GM23338 (cell line): ENCODE measurements around the gene PCDHGA1. TPM values are rescaled to one million over a fixed set of nuclear protein-coding genes. Genes with fewer than 3 reads are reported as not detected.
"Not testable (repeated sequence)": the region's sequence is repeated elsewhere in the genome, so short reads cannot be mapped to it uniquely, and the experiment has no call there.

ENCODE experiments used
- ATAC-seq: fragments of 200-7000 bp; cut with Tn5 transposase; 3 replicates; pipeline ENCODE4 v1.9.1; 2020
- DNase-seq: peaks from one replicate; pipeline ENCODE4 v3.0.0-alpha.2; 2015; ENCODE audit warnings: low spot score
- H2AFZ ChIP-seq: fragments of 200-600 bp; sonication (generic); 2 replicates; pipeline ENCODE4 v1.8.0; 2016; ENCODE audit warnings: antibody characterized with exemption, mild to moderate bottlenecking, moderate library complexity
- H3F3A ChIP-seq: fragments of 200-600 bp; sonication (generic); replicated peaks from 2 replicates; pipeline ENCODE4 v1.8.0; 2017; ENCODE audit warnings: antibody characterized with exemption, mixed run types, low read depth
- H3K27ac ChIP-seq: fragments of 200-600 bp; sonication (generic); 2 replicates; pipeline ENCODE4 v1.6.1; 2016; ENCODE audit warnings: low read depth
- H3K27me3 ChIP-seq: fragments of 200-600 bp; sonication (generic); 2 replicates; pipeline ENCODE4 v1.8.0; 2016; ENCODE audit warnings: mild to moderate bottlenecking, mixed run types, moderate library complexity; ENCODE audit not compliant: insufficient read depth
- H3K36me3 ChIP-seq: fragments of 200-600 bp; sonication (generic); 2 replicates; pipeline ENCODE4 v1.8.0; 2016; ENCODE audit warnings: mild to moderate bottlenecking; ENCODE audit not compliant: insufficient read depth
- H3K4me1 ChIP-seq: fragments of 200-600 bp; sonication (generic); 2 replicates; pipeline ENCODE4 v1.8.0; 2016; ENCODE audit warnings: mild to moderate bottlenecking, moderate library complexity; ENCODE audit not compliant: insufficient read depth
- H3K4me2 ChIP-seq: fragments of 200-600 bp; sonication (generic); 2 replicates; pipeline ENCODE4 v1.7.1; 2017; ENCODE audit warnings: mixed run types
- H3K4me3 ChIP-seq: fragments of 200-600 bp; sonication (generic); 2 replicates; pipeline ENCODE4 v1.6.1; 2016; ENCODE audit warnings: mixed run types
- H3K79me2 ChIP-seq: fragments of 200-600 bp; sonication (generic); replicated peaks from 2 replicates; pipeline ENCODE4 v1.8.0; 2017; ENCODE audit warnings: mild to moderate bottlenecking; ENCODE audit not compliant: insufficient read depth
- H3K9me2 ChIP-seq: fragments of 200-600 bp; sonication (generic); 2 replicates; pipeline ENCODE4 v1.8.0; 2017; ENCODE audit not compliant: insufficient read depth
- H4K20me1 ChIP-seq: fragments of 200-600 bp; sonication (generic); replicated peaks from 2 replicates; pipeline ENCODE4 v1.8.0; 2017; ENCODE audit warnings: mild to moderate bottlenecking; ENCODE audit not compliant: insufficient read depth
- H3K27ac Mint-ChIP-seq: 2 replicates; pipeline ENCODE4 v1.8.0; 2020; ENCODE audit warnings: inconsistent platforms, mild to moderate bottlenecking, moderate library complexity, mixed read lengths
- H3K27me3 Mint-ChIP-seq: 3 replicates; pipeline ENCODE4 v1.8.0; 2022; ENCODE audit warnings: low read depth, mild to moderate bottlenecking, moderate library complexity, mixed read lengths, inconsistent platforms; ENCODE audit not compliant: insufficient read depth, poor library complexity
- H3K36me3 Mint-ChIP-seq: 3 replicates; pipeline ENCODE4 v1.8.0; 2021; ENCODE audit warnings: low read depth, mild to moderate bottlenecking, inconsistent platforms, moderate library complexity, mixed read lengths
- H3K4me1 Mint-ChIP-seq: 3 replicates; pipeline ENCODE4 v1.8.0; 2020; ENCODE audit warnings: mild to moderate bottlenecking, inconsistent platforms, mixed read lengths
- H3K4me3 Mint-ChIP-seq: 3 replicates; pipeline ENCODE4 v1.8.0; 2021; ENCODE audit warnings: moderate library complexity, mild to moderate bottlenecking, inconsistent platforms, mixed read lengths
- H3K9me3 Mint-ChIP-seq: 3 replicates; pipeline ENCODE4 v1.8.0; 2020; ENCODE audit warnings: moderate library complexity, mild to moderate bottlenecking, inconsistent platforms, mixed read lengths
- POLR2AphosphoS5 ChIP-seq: IDR thresholded peaks from 2 replicates; pipeline ENCODE4 v1.6.1; 2016; ENCODE audit warnings: antibody characterized with exemption, low read depth
- ZNF331 ChIP-seq: fragments of 250-450 bp; sonication (Bioruptor Pico); IDR thresholded peaks from 2 replicates; pipeline ENCODE4 v1.5.0; 2020; ENCODE audit warnings: low read depth, mild to moderate bottlenecking, moderate library complexity
- polyA plus RNA-seq: library from polyadenylated mRNA; unstranded; fragments of >200 nt; fragmentation: Nextera tagmentation; extraction: Ambion mirVana; gene quantifications from 2 replicates; pipeline ENCODE4 v1.2.1, GENCODE V29; 2016
- total RNA-seq: library from RNA; depleted of rRNA; stranded (reverse); fragments of >200 nt; shearing (Covaris generic); gene quantifications from 2 replicates; pipeline ENCODE4 v1.2.3, GENCODE V29; 2014
- TF ChIP-seq, protein P1 (sequence below), 2 experiments: fragments of 200-600 bp in 1 of 2; sonication (generic) in 1 of 2; conservative IDR thresholded peaks; 2 replicates each; pipeline versions ENCODE4 v1.5.1 to v1.6.1; 2016 to 2017; ENCODE audit warnings: antibody characterized with exemption in 2 of 2, low read depth in 2 of 2, mild to moderate bottlenecking in 2 of 2, moderate library complexity in 1 of 2
- TF ChIP-seq, protein P2 (sequence below): fragments of 250-450 bp; sonication (Bioruptor Pico); IDR thresholded peaks from 2 replicates; pipeline ENCODE4 v1.5.0; 2020; ENCODE audit warnings: mild to moderate bottlenecking, moderate library complexity

The PCDHGA1 gene
- total and polyA plus RNA-seq, 2 experiments from 2014 or later = 0.39 to 1.7 TPM

DNA sequence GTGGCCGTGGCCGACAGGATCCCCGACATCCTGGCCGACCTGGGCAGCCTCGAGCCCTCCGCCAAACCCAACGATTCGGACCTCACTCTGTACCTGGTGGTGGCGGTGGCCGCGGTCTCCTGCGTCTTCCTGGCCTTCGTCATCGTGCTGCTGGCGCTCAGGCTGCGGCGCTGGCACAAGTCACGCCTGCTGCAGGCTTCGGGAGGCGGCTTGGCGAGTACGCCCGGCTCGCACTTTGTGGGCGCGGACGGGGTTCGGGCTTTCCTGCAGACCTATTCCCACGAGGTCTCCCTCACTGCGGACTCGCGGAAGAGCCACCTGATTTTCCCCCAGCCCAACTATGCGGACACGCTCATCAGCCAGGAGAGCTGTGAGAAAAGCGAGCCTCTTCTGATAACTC, 15.7 kb downstream of the PCDHGA1 start:
- not testable (repeated sequence) for H3K4me1 ChIP-seq, ATAC-seq, H3K9me2 ChIP-seq, H3K27me3 Mint-ChIP-seq, DNase-seq, H3K4me3 Mint-ChIP-seq, H3K4me2 ChIP-seq, H3K79me2 ChIP-seq, H2AFZ ChIP-seq, H3K4me3 ChIP-seq, H3K36me3 ChIP-seq, H3K27me3 ChIP-seq, H4K20me1 ChIP-seq, H3K27ac Mint-ChIP-seq, H3F3A ChIP-seq, H3K27ac ChIP-seq, H3K4me1 Mint-ChIP-seq
- Mint-ChIP-seq H3K36me3 (peaks cover 42% of the 10 kb centered on the region), H3K9me3 (peaks cover 66% of the 10 kb centered on the region)

DNA sequence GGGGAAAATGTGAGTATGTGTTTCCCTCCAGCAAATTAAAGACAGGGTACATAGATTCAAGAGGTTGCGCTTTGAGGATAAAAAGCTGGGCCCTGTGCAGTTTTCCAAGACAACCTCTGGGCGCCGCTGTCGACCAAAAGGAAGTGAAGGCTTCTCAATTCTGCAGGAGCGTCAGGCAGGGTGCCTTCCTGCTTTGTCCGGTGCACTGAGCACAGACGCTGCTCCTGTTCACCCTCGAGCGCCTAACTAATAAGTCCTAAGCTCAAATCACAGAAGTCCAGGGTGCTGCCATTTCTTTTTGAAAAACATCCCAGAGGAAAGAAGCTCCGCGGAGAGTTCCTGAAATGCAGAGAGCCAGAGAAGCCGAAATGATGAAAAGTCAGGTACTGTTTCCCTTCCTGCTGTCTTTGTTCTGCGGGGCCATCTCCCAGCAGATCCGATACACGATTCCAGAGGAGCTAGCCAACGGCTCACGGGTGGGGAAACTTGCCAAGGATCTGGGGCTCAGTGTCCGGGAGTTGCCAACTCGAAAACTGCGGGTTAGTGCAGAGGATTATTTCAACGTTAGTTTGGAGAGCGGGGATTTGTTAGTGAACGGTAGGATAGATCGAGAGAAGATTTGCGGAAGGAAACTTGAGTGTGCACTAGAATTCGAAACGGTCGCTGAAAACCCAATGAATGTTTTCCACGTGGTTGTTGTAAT, 19.8 kb downstream of the PCDHGA1 start, which contains the start of gene PCDHGB1:
Gene PCDHGB1 (plus strand): TSS at position 183 of the 703 bp plus-strand sequence. CDS start 162 bp downstream, at position 345.
- peak; percentile 95 for DNase-seq
- peak within 1 kb of the TSS; percentile 47 for H3K4me3 ChIP-seq
- H3K36me3 ChIP-seq = no peaks in the 10 kb centered on the region
- Mint-ChIP-seq H3K9me3 (peaks cover 64% of the 10 kb centered on the region), H3K27me3 (peaks cover 7% of the 10 kb centered on the region), H3K4me3 (peak within 1 kb of the TSS; percentile 65), H3K27ac (no peak within 1 kb of the TSS), H3K36me3 (peaks cover 53% of the 10 kb centered on the region), H3K4me1 (peaks cover 2% of the 10 kb centered on the region; the same call in 2 of the 3 replicates)
- no peaks in the 10 kb centered on the region for H4K20me1 ChIP-seq
- H3K27me3 ChIP-seq = no peaks in the 10 kb centered on the region
- peak; percentile 93 for ATAC-seq
- no peak within 1 kb of the TSS for H3K27ac ChIP-seq
- peak within 1 kb of the TSS; percentile 69 for H3K4me2 ChIP-seq
- H3K4me1 ChIP-seq = no peaks in the 10 kb centered on the region
- no peaks in the 10 kb centered on the region for H3K9me2 ChIP-seq
- no peaks in the 10 kb centered on the region for H3K79me2 ChIP-seq
- peak within 1 kb of the TSS; percentile 58 for H2AFZ ChIP-seq
- TF ChIP-seq, protein P1, sequence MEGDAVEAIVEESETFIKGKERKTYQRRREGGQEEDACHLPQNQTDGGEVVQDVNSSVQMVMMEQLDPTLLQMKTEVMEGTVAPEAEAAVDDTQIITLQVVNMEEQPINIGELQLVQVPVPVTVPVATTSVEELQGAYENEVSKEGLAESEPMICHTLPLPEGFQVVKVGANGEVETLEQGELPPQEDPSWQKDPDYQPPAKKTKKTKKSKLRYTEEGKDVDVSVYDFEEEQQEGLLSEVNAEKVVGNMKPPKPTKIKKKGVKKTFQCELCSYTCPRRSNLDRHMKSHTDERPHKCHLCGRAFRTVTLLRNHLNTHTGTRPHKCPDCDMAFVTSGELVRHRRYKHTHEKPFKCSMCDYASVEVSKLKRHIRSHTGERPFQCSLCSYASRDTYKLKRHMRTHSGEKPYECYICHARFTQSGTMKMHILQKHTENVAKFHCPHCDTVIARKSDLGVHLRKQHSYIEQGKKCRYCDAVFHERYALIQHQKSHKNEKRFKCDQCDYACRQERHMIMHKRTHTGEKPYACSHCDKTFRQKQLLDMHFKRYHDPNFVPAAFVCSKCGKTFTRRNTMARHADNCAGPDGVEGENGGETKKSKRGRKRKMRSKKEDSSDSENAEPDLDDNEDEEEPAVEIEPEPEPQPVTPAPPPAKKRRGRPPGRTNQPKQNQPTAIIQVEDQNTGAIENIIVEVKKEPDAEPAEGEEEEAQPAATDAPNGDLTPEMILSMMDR (conservative IDR thresholded peaks at IDR 0.05; ENCODE audit: low read depth in 2 of 2) = peak; percentile 77 to 81
- no peak for TF ChIP-seq ZNF331 (CRISPR knock-in tag)
- TF ChIP-seq POLR2AphosphoS5 = peak; percentile 53
- TF ChIP-seq, protein P2, sequence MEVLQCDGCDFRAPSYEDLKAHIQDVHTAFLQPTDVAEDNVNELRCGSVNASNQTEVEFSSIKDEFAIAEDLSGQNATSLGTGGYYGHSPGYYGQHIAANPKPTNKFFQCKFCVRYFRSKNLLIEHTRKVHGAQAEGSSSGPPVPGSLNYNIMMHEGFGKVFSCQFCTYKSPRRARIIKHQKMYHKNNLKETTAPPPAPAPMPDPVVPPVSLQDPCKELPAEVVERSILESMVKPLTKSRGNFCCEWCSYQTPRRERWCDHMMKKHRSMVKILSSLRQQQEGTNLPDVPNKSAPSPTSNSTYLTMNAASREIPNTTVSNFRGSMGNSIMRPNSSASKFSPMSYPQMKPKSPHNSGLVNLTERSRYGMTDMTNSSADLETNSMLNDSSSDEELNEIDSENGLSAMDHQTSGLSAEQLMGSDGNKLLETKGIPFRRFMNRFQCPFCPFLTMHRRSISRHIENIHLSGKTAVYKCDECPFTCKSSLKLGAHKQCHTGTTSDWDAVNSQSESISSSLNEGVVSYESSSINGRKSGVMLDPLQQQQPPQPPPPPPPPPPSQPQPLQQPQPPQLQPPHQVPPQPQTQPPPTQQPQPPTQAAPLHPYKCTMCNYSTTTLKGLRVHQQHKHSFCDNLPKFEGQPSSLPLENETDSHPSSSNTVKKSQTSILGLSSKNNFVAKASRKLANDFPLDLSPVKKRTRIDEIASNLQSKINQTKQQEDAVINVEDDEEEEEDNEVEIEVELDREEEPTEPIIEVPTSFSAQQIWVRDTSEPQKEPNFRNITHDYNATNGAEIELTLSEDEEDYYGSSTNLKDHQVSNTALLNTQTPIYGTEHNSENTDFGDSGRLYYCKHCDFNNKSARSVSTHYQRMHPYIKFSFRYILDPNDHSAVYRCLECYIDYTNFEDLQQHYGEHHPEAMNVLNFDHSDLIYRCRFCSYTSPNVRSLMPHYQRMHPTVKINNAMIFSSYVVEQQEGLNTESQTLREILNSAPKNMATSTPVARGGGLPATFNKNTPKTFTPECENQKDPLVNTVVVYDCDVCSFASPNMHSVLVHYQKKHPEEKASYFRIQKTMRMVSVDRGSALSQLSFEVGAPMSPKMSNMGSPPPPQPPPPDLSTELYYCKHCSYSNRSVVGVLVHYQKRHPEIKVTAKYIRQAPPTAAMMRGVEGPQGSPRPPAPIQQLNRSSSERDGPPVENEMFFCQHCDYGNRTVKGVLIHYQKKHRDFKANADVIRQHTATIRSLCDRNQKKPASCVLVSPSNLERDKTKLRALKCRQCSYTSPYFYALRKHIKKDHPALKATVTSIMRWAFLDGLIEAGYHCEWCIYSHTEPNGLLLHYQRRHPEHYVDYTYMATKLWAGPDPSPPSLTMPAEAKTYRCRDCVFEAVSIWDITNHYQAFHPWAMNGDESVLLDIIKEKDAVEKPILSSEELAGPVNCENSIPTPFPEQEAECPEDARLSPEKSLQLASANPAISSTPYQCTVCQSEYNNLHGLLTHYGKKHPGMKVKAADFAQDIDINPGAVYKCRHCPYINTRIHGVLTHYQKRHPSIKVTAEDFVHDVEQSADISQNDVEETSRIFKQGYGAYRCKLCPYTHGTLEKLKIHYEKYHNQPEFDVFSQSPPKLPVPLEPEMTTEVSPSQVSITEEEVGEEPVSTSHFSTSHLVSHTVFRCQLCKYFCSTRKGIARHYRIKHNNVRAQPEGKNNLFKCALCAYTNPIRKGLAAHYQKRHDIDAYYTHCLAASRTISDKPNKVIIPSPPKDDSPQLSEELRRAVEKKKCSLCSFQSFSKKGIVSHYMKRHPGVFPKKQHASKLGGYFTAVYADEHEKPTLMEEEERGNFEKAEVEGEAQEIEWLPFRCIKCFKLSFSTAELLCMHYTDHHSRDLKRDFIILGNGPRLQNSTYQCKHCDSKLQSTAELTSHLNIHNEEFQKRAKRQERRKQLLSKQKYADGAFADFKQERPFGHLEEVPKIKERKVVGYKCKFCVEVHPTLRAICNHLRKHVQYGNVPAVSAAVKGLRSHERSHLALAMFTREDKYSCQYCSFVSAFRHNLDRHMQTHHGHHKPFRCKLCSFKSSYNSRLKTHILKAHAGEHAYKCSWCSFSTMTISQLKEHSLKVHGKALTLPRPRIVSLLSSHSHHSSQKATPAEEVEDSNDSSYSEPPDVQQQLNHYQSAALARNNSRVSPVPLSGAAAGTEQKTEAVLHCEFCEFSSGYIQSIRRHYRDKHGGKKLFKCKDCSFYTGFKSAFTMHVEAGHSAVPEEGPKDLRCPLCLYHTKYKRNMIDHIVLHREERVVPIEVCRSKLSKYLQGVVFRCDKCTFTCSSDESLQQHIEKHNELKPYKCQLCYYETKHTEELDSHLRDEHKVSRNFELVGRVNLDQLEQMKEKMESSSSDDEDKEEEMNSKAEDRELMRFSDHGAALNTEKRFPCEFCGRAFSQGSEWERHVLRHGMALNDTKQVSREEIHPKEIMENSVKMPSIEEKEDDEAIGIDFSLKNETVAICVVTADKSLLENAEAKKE (CRISPR knock-in tag) = no peak
- 0 out of 2 replicates have a peak, but pooled peaks cover 3% of the 10 kb centered on the region for H3F3A ChIP-seq
